HG03045 (cell line): ENCODE data around the gene SUN1.
A peak's percentile ranks its signal among the peaks of the same experiment; 100 is the strongest.
"Not testable (repeated sequence)": the region's sequence is repeated elsewhere in the genome, so short reads cannot be mapped to it uniquely, and the experiment has no call there.

Experiments
- ATAC-seq: cut with Tn5 transposase; IDR thresholded peaks from one replicate; pipeline ENCODE4 v1.9.1; 2021; ENCODE audit warnings: mild to moderate bottlenecking, moderate library complexity; ENCODE audit not compliant: unreplicated experiment

Gene SUN1

GRCh38 chr7:916291-916941 lies 84.1 kb downstream of the SUN1 start:
- ATAC-seq: no peak

GRCh38 chr7:917255-918117 lies 85.2 kb downstream of the SUN1 start:
- no peak for ATAC-seq

GRCh38 chr7:918118-918425 lies 85.8 kb downstream of the SUN1 start:
- no peak for ATAC-seq

GRCh38 chr7:918441-919113 lies 86.3 kb downstream of the SUN1 start:
- ATAC-seq: no peak

GRCh38 chr7:919114-919442 lies 86.8 kb downstream of the SUN1 start:
- ATAC-seq: no peak

- ATAC-seq: no peak
Observed at GRCh38 chr7:919924-920341, 87.7 kb downstream of the SUN1 start.

- ATAC-seq: no peak
Observed at GRCh38 chr7:920351-921070, 88.2 kb downstream of the SUN1 start.

- ATAC-seq: no peak
Observed at GRCh38 chr7:921071-921461, 88.8 kb downstream of the SUN1 start.

- ATAC-seq: no peak
Observed at GRCh38 chr7:921581-922333, 89.5 kb downstream of the SUN1 start.

- ATAC-seq: peak; percentile 2
Observed at GRCh38 chr7:922334-923107, 90.2 kb downstream of the SUN1 start.

GRCh38 chr7:923108-924041 lies 91.1 kb downstream of the SUN1 start:
- ATAC-seq: peak; percentile 72

- ATAC-seq: not testable (repeated sequence)
Observed at GRCh38 chr7:924042-924441, 91.8 kb downstream of the SUN1 start.
